SK-N-SH (cell line): ENCODE measurements around the gene HMMR. TPM values are rescaled to one million over a fixed set of nuclear protein-coding genes. Genes with fewer than 3 reads are reported as not detected.

Source experiments
- CTCF ChIA-PET: fragments of 300-600, 350-600 bp; formaldehyde crosslinking; extraction: SDS; loops from one replicate; lab custom pipeline; 2021; lab: Yijun Ruan, JAX
- POLR2A ChIA-PET: fragments of 350-600 bp; sonication (Branson Sonifier 250); formaldehyde crosslinking; extraction: SDS; loops from one replicate; lab custom pipeline; 2020; ENCODE audit warnings: antibody characterized with exemption, inconsistent platforms; lab: Yijun Ruan, JAX
- DNase-seq: peaks from one replicate; pipeline ENCODE4 v3.0.0; 2012
- H2AFZ ChIP-seq: fragments of 200-600 bp; sonication (generic); 2 replicates; pipeline ENCODE4 v1.8.1; 2016; ENCODE audit warnings: antibody characterized with exemption, mild to moderate bottlenecking, low read depth
- H3F3A ChIP-seq: fragments of 200-600 bp; sonication (generic); replicated peaks from 2 replicates; pipeline ENCODE3; 2016; ENCODE audit warnings: antibody characterized with exemption, mild to moderate bottlenecking; ENCODE audit not compliant: insufficient read depth
- H3K27ac ChIP-seq, 2 experiments: fragments of 200-500 bp in 1 of 2; fragments of 200-600 bp in 1 of 2; sonication (Bioruptor generic) in 1 of 2; sonication (generic), shearing (Covaris generic) in 1 of 2; 2 replicates each; pipeline versions ENCODE4 v1.5.1 to v1.6.1; 2014 to 2016; ENCODE audit warnings: low read depth in 2 of 2, inconsistent platforms in 1 of 2, low read length in 1 of 2, mild to moderate bottlenecking in 1 of 2, mixed read lengths in 1 of 2
- H3K27me3 ChIP-seq: fragments of 200-600 bp; sonication (generic), shearing (Covaris generic); 2 replicates; pipeline ENCODE4 v1.6.1; 2016; ENCODE audit warnings: mixed run types; ENCODE audit not compliant: insufficient read depth
- H3K36me3 ChIP-seq, 2 experiments: fragments of 200-500 bp in 1 of 2; fragments of 200-600 bp in 1 of 2; sonication (Bioruptor generic) in 1 of 2; sonication (generic) in 1 of 2; replicated peaks in 1 of 2; 2 replicates each; pipeline versions ENCODE3 to v1.5.1; 2014 to 2016; ENCODE audit warnings: low read length in 1 of 2, mild to moderate bottlenecking in 1 of 2; ENCODE audit not compliant: insufficient read depth in 2 of 2, control insufficient read depth in 1 of 2
- H3K4me1 ChIP-seq, 2 experiments: fragments of 200-500 bp in 1 of 2; fragments of 200-600 bp in 1 of 2; sonication (Bioruptor generic) in 1 of 2; sonication (generic), shearing (Covaris generic) in 1 of 2; 2 replicates each; pipeline versions ENCODE4 v1.5.1 to v1.6.1; 2014 to 2016; ENCODE audit warnings: low read depth in 1 of 2, low read length in 1 of 2, mixed run types in 1 of 2; ENCODE audit not compliant: insufficient read depth in 2 of 2, control insufficient read depth in 1 of 2
- H3K4me2 ChIP-seq: fragments of 200-600 bp; sonication (generic), shearing (Covaris generic); 2 replicates; pipeline ENCODE4 v1.6.1; 2017; ENCODE audit warnings: mixed run types
- H3K4me3 ChIP-seq, 2 experiments: fragments of 200-500 bp in 1 of 2; fragments of 200-600 bp in 1 of 2; sonication (Bioruptor generic) in 1 of 2; sonication (generic), shearing (Covaris generic) in 1 of 2; 2 replicates each; pipeline versions ENCODE4 v1.5.1 to v1.8.1; 2014 to 2016; ENCODE audit warnings: low read depth in 2 of 2, inconsistent platforms in 1 of 2, low read length in 1 of 2, mild to moderate bottlenecking in 1 of 2, mixed read lengths in 1 of 2, moderate library complexity in 1 of 2
- H3K79me2 ChIP-seq: fragments of 200-600 bp; sonication (generic); 2 replicates; pipeline ENCODE4 v1.8.1; 2017; ENCODE audit warnings: mild to moderate bottlenecking; ENCODE audit not compliant: insufficient read depth
- H3K9ac ChIP-seq: fragments of 200-600 bp; sonication (generic); 2 replicates; pipeline ENCODE4 v1.6.1; 2017; ENCODE audit warnings: mixed run types
- H3K9me2 ChIP-seq: fragments of 200-600 bp; sonication (generic); 2 replicates; pipeline ENCODE4 v1.6.1; 2017; ENCODE audit warnings: mixed run types
- H3K9me3 ChIP-seq: fragments of 200-600 bp; sonication (generic); 2 replicates; pipeline ENCODE4 v1.6.1; 2017; ENCODE audit warnings: mixed run types, mild to moderate bottlenecking, moderate library complexity
- H4K20me1 ChIP-seq: fragments of 200-600 bp; sonication (generic); 2 replicates; pipeline ENCODE4 v1.6.1; 2017; ENCODE audit warnings: mild to moderate bottlenecking, mixed run types; ENCODE audit not compliant: insufficient read depth
- CHD2 ChIP-seq: fragments of 150-350 bp; IDR thresholded peaks from 2 replicates; pipeline ENCODE4 v1.6.1; 2018; ENCODE audit warnings: low read length; ENCODE audit not compliant: partially characterized antibody
- EZH2phosphoT487 ChIP-seq: fragments of 200-600 bp; sonication (generic); IDR thresholded peaks from 2 replicates; pipeline ENCODE4 v1.6.1; 2017; ENCODE audit warnings: low read depth, mixed run types, mild to moderate bottlenecking, antibody characterized with exemption, moderate library complexity, borderline replicate concordance
- GABPA ChIP-seq: IDR thresholded peaks from 2 replicates; pipeline ENCODE4 v1.4.0; 2012; ENCODE audit warnings: low read depth, mild to moderate bottlenecking
- GATA2 ChIP-seq: sonication (generic); formaldehyde crosslinking; IDR thresholded peaks from 2 replicates; pipeline ENCODE4 v1.5.0; 2020; ENCODE audit warnings: mild to moderate bottlenecking, missing genetic modification reagents
- MEF2A ChIP-seq: IDR thresholded peaks from 2 replicates; pipeline ENCODE4 v1.4.0; 2012; ENCODE audit warnings: low read depth, borderline replicate concordance
- MXI1 ChIP-seq: IDR thresholded peaks from 2 replicates; pipeline ENCODE4 v1.6.1; 2012; ENCODE audit warnings: mild to moderate bottlenecking, low read depth, low read length, improper control_type of control experiment
- NFIC ChIP-seq: IDR thresholded peaks from 2 replicates; pipeline ENCODE4 v1.4.0; 2012; ENCODE audit warnings: borderline replicate concordance
- NRF1 ChIP-seq: IDR thresholded peaks from 2 replicates; pipeline ENCODE4 v1.6.1; 2012; ENCODE audit warnings: low read depth, mild to moderate bottlenecking, low read length
- POLR2AphosphoS5 ChIP-seq: IDR thresholded peaks from 2 replicates; pipeline ENCODE4 v1.6.1; 2012; ENCODE audit warnings: low read depth, low read length
- RAD21 ChIP-seq: IDR thresholded peaks from 2 replicates; pipeline ENCODE4 v1.6.1; 2012; ENCODE audit warnings: mild to moderate bottlenecking, low read length
- RFX5 ChIP-seq: IDR thresholded peaks from 2 replicates; pipeline ENCODE4 v1.6.1; 2012; ENCODE audit warnings: mild to moderate bottlenecking, improper control_type of control experiment, low read length
- RXRA ChIP-seq: IDR thresholded peaks from 2 replicates; pipeline ENCODE4 v1.4.0; 2012; ENCODE audit warnings: low read depth, mild to moderate bottlenecking, borderline replicate concordance
- SIN3A ChIP-seq: IDR thresholded peaks from 2 replicates; pipeline ENCODE4 v1.6.1; 2012; ENCODE audit warnings: low read depth, mild to moderate bottlenecking, low read length, moderate library complexity, borderline replicate concordance
- WGBS: methylation state at CpG from one replicate; pipeline ENCODE4 v1.1.6; 2017; ENCODE audit warnings: low lambda C conversion rate; 5-methylcytosine and 5-hydroxymethylcytosine counted together
- polyA plus RNA-seq, 3 experiments: library from polyadenylated mRNA; depleted of rRNA; stranded (reverse); fragments of >200 nt; gene quantifications; 2 replicates each; pipeline ENCODE4 v1.2.3, GENCODE V29; 2012
- TF ChIP-seq, protein P1 (sequence below): IDR thresholded peaks from 2 replicates; pipeline ENCODE4 v1.4.0; 2012; ENCODE audit warnings: low read depth, borderline replicate concordance
- TF ChIP-seq, protein P2 (sequence below): IDR thresholded peaks from 2 replicates; pipeline ENCODE4 v1.4.0; 2012; ENCODE audit warnings: low read depth, borderline replicate concordance
- TF ChIP-seq, protein P3 (sequence below): fragments of 200-600 bp; sonication (generic); IDR thresholded peaks from 2 replicates; pipeline ENCODE4 v1.6.1; 2017; ENCODE audit warnings: antibody characterized with exemption, mild to moderate bottlenecking, moderate library complexity
- TF ChIP-seq, protein P4 (sequence below): IDR thresholded peaks from 2 replicates; pipeline ENCODE4; 2012
- TF ChIP-seq, protein P5 (sequence below): IDR thresholded peaks from 2 replicates; pipeline ENCODE4 v1.4.0; 2012; ENCODE audit warnings: low read depth

Gene HMMR
- polyA plus RNA-seq, 1 of the 3 experiments (the other 2 are of a cell fraction) = 7.7 TPM

DNA sequence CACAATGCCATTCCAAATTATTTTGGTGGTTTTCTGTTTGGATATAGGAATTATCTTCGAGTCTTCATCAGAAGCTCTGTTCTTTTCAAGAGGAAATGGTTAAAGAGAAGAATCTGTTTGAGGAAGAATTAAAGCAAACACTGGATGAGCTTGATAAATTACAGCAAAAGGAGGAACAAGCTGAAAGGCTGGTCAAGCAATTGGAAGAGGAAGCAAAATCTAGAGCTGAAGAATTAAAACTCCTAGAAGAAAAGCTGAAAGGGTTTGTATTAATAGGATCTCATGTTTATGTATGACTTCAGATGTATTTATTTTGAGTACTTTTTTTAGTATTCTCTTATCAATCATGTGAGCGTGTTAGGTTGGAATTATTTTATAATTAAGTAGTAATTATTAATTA, 15.0 kb downstream of the HMMR start:
- TF ChIP-seq, protein P1, sequence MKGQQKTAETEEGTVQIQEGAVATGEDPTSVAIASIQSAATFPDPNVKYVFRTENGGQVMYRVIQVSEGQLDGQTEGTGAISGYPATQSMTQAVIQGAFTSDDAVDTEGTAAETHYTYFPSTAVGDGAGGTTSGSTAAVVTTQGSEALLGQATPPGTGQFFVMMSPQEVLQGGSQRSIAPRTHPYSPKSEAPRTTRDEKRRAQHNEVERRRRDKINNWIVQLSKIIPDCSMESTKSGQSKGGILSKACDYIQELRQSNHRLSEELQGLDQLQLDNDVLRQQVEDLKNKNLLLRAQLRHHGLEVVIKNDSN = no peak
- TF ChIP-seq GABPA (no peak), GATA2 (CRISPR knock-in tag) (no peak), POLR2AphosphoS5 (no peak), MEF2A (no peak), NRF1 (no peak), MXI1 (no peak), RXRA (no peak), RFX5 (no peak), EZH2phosphoT487 (no peak), NFIC (no peak), RAD21 (no peak), CHD2 (no peak), SIN3A (no peak)
- TF ChIP-seq, protein P2, sequence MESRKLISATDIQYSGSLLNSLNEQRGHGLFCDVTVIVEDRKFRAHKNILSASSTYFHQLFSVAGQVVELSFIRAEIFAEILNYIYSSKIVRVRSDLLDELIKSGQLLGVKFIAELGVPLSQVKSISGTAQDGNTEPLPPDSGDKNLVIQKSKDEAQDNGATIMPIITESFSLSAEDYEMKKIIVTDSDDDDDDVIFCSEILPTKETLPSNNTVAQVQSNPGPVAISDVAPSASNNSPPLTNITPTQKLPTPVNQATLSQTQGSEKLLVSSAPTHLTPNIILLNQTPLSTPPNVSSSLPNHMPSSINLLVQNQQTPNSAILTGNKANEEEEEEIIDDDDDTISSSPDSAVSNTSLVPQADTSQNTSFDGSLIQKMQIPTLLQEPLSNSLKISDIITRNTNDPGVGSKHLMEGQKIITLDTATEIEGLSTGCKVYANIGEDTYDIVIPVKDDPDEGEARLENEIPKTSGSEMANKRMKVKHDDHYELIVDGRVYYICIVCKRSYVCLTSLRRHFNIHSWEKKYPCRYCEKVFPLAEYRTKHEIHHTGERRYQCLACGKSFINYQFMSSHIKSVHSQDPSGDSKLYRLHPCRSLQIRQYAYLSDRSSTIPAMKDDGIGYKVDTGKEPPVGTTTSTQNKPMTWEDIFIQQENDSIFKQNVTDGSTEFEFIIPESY = no peak
- TF ChIP-seq, protein P3, sequence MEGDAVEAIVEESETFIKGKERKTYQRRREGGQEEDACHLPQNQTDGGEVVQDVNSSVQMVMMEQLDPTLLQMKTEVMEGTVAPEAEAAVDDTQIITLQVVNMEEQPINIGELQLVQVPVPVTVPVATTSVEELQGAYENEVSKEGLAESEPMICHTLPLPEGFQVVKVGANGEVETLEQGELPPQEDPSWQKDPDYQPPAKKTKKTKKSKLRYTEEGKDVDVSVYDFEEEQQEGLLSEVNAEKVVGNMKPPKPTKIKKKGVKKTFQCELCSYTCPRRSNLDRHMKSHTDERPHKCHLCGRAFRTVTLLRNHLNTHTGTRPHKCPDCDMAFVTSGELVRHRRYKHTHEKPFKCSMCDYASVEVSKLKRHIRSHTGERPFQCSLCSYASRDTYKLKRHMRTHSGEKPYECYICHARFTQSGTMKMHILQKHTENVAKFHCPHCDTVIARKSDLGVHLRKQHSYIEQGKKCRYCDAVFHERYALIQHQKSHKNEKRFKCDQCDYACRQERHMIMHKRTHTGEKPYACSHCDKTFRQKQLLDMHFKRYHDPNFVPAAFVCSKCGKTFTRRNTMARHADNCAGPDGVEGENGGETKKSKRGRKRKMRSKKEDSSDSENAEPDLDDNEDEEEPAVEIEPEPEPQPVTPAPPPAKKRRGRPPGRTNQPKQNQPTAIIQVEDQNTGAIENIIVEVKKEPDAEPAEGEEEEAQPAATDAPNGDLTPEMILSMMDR = no peak
- TF ChIP-seq, protein P4, sequence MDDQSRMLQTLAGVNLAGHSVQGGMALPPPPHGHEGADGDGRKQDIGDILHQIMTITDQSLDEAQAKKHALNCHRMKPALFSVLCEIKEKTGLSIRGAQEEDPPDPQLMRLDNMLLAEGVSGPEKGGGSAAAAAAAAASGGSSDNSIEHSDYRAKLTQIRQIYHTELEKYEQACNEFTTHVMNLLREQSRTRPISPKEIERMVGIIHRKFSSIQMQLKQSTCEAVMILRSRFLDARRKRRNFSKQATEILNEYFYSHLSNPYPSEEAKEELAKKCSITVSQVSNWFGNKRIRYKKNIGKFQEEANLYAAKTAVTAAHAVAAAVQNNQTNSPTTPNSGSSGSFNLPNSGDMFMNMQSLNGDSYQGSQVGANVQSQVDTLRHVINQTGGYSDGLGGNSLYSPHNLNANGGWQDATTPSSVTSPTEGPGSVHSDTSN = no peak
- TF ChIP-seq, protein P5, sequence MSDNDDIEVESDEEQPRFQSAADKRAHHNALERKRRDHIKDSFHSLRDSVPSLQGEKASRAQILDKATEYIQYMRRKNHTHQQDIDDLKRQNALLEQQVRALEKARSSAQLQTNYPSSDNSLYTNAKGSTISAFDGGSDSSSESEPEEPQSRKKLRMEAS = no peak
- no peaks in the 10 kb centered on the region for H3K9me2 ChIP-seq
- WGBS = 91% methylated on average over 2 of the region's 2 CpGs
- H3K4me3 ChIP-seq = no peak overlapping the region
- CTCF ChIA-PET = interaction anchor here (0.6 to 3.1 kb wide), 4 partner anchors 8 to 91 kb away, joined by 3 to 9 read pairs (median 4); no protein-coding TSS in a partner anchor
- POLR2A ChIA-PET = no interaction called here
- no peak for DNase-seq
- no peak overlapping the region for H3K4me2 ChIP-seq
- no peak overlapping the region for H3K9ac ChIP-seq
- no peak overlapping the region for H3K27ac ChIP-seq
- H3K27me3 ChIP-seq = no peaks in the 10 kb centered on the region
- H3K79me2 ChIP-seq = no peaks in the 10 kb centered on the region
- H3K36me3 ChIP-seq = peaks cover 25 to 54% of the 10 kb centered on the region in 2 experiments
- H2AFZ ChIP-seq = no peak overlapping the region; the same call in 1 of the 2 replicates
- peaks cover 25% of the 10 kb centered on the region for H3F3A ChIP-seq
- H3K4me1 ChIP-seq = peaks cover 2 to 11% of the 10 kb centered on the region in 2 experiments
- H4K20me1 ChIP-seq = no peaks in the 10 kb centered on the region
- H3K9me3 ChIP-seq = no peaks in the 10 kb centered on the region
